T-helper 2 cell treated with Interferon-gamma antibody and Interleukin-4, amounts not matched to agents 5 μg/mL and 100 μg/mL, for 36 hours (primary cell): ENCODE data around the gene ARID3B.
"Not testable (repeated sequence)": the region's sequence is repeated elsewhere in the genome, so short reads cannot be mapped to it uniquely, and the experiment has no call there.

Source experiments
- DNase-seq: peaks from one replicate; pipeline ENCODE4 v3.0.0; 2021; ENCODE audit warnings: low spot score
- H3K27ac Mint-ChIP-seq: one replicate; pipeline ENCODE4 v1.8.0; 2021; ENCODE audit warnings: mild to moderate bottlenecking, mixed read lengths
- H3K27me3 Mint-ChIP-seq: one replicate; pipeline ENCODE4 v1.8.0; 2021; ENCODE audit warnings: low read depth, mixed read lengths
- H3K36me3 Mint-ChIP-seq: one replicate; pipeline ENCODE4 v1.8.0; 2021; ENCODE audit warnings: low read depth, mixed read lengths
- H3K4me1 Mint-ChIP-seq: one replicate; pipeline ENCODE4 v1.8.0; 2021; ENCODE audit warnings: low read depth, mixed read lengths
- H3K4me3 Mint-ChIP-seq: one replicate; pipeline ENCODE4 v1.8.0; 2022; ENCODE audit warnings: mild to moderate bottlenecking, moderate library complexity, mixed read lengths
- H3K9me3 Mint-ChIP-seq: one replicate; pipeline ENCODE4 v1.8.0; 2021; ENCODE audit warnings: mixed read lengths

The ARID3B gene

DNA sequence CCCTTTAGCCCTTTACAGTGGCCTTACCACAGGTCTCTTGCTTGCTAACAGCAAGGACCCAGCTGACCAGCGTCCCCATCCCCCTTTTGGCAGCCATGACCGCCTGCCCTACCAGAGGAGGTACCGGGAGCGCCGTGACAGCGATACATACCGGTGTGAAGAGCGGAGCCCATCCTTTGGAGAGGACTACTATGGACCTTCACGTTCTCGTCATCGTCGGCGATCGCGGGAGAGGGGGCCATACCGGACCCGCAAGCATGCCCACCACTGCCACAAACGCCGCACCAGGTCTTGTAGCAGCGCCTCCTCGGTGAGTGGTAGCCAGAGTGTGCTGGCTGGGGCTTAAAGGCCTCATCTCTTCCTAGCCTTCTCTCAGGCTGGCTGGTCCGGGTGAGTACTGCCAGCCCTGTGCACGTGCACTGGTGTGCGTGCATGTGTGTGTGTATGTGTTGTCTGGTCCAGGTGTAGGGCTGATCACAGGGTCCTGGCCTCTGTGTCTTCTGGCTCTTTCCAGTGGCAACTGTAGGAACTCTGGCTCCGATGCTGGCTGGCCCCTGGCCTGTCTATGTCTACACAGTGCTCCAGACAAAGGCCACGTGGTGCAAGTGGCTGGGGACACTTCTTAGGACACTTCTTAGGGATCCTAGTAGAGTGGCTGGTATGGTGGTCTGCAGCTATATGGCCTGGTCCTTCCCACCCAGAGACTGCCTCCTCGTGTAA, 79.1 kb downstream of the ARID3B start:
- peak overlapping the region; percentile 7 for H3K4me3 Mint-ChIP-seq
- no peaks in the 10 kb centered on the region for H3K9me3 Mint-ChIP-seq
- H3K36me3 Mint-ChIP-seq, result peaks cover 56% of the 10 kb centered on the region
- H3K4me1 Mint-ChIP-seq, result peaks cover 27% of the 10 kb centered on the region
- no peak for DNase-seq
- no peaks in the 10 kb centered on the region for H3K27me3 Mint-ChIP-seq
- H3K27ac Mint-ChIP-seq, result peak overlapping the region; percentile 39

DNA sequence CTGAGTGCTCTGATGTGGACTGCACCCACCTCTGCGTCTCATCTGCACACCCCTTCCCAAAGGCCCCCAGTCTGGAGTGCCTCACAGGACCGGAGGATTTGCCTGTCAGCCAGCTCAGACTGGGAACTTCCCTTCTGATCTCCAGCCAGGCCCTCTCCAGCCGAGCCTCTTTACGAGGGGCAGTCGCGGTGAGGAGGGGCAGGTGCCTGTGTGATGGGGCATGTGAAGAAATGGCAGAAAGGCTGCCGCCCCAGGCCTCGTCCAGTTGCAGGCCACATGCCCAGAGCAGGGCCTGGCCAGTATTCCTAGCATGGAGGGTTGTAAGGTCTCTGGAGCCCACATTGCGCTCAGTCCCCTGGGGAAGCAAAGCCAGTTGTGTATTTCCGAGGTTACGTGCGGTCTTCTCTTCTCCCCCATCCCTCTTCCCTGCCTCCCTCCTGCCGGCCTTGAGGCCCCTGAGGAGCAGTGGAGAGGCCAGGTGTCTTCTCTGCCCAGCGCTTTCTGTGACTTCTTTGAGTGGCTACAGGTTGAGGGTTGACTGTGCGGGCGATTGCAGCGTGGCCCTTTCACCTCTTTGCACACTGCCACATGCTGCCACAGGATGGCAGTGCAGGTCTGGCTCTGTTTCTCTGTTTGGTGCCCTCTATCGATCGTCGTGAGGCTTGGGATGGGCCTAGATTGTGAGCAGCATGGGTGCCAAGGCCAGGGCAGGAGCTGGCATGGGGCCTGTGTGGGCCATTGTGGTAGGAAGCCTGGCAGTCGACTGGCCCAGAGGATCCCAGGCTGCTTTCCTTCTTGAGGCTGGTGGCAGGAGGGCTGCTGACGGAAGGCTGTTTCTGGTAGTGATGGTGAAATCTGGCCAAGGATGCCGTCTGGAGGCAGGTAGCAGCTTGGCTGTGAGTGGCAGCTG, 79.9 kb downstream of the ARID3B start:
- peak overlapping the region; percentile 44 for H3K4me3 Mint-ChIP-seq
- peaks cover 62% of the 10 kb centered on the region for H3K36me3 Mint-ChIP-seq
- peak overlapping the region; percentile 67 for H3K27ac Mint-ChIP-seq
- no peaks in the 10 kb centered on the region for H3K27me3 Mint-ChIP-seq
- H3K9me3 Mint-ChIP-seq, result no peaks in the 10 kb centered on the region
- peak; percentile 68 for DNase-seq
- H3K4me1 Mint-ChIP-seq, result peaks cover 27% of the 10 kb centered on the region

DNA sequence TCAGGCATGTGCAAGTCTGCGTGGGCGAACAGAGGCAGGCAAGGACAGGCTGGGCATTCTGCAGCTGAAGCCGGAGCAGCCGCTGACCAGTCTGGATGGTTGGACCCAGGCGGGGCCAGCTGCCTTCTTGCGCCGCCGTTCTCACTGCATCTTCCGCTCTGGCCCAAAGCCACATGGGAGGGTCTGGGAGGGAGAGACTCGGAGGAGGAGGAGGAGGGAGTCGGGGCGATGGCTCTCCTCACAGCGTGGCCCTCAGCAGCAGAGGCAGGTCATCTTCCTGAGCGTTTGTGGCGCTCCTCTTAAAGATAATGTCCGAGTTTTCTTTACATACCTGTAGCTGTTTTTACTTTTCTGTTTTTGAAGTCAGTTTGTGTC, 80.5 kb downstream of the ARID3B start:
- Mint-ChIP-seq H3K9me3 (no peaks in the 10 kb centered on the region), H3K4me3 (no peak overlapping the region), H3K36me3 (peaks cover 63% of the 10 kb centered on the region), H3K4me1 (peaks cover 25% of the 10 kb centered on the region), H3K27me3 (no peaks in the 10 kb centered on the region), H3K27ac (no peak overlapping the region)
- DNase-seq, result no peak

GRCh38 chr15:74621936-74622335, 80.9 kb downstream of the ARID3B start:
- Mint-ChIP-seq H3K27me3 (no peaks in the 10 kb centered on the region), H3K4me3 (no peak overlapping the region), H3K4me1 (peaks cover 21% of the 10 kb centered on the region), H3K9me3 (no peaks in the 10 kb centered on the region), H3K36me3 (peaks cover 61% of the 10 kb centered on the region), H3K27ac (no peak overlapping the region)
- no peak for DNase-seq

DNA sequence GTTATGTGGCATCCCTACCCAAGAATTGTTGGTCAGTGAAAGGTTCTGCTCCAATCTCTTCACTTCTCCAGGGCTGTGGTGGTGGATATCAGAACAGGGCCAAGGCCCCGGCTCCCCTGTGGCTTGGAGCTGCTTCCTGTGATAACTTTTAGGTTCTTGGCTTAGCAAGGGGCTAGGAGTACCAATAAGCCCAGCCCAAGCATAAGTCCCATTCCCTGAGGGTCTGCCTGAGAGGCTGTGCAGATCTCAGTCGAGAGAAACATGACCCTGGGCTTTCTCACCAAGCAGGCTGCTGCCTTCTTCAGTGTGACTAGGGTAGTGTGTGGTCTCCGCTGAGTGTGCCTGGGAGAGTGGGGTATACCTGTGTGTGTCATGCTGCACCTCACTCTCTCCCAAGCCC, 81.7 kb downstream of the ARID3B start:
- Mint-ChIP-seq H3K27ac (no peak overlapping the region), H3K4me3 (no peak overlapping the region), H3K27me3 (no peaks in the 10 kb centered on the region), H3K9me3 (no peaks in the 10 kb centered on the region), H3K4me1 (peaks cover 13% of the 10 kb centered on the region), H3K36me3 (peaks cover 63% of the 10 kb centered on the region)
- DNase-seq, result no peak

DNA sequence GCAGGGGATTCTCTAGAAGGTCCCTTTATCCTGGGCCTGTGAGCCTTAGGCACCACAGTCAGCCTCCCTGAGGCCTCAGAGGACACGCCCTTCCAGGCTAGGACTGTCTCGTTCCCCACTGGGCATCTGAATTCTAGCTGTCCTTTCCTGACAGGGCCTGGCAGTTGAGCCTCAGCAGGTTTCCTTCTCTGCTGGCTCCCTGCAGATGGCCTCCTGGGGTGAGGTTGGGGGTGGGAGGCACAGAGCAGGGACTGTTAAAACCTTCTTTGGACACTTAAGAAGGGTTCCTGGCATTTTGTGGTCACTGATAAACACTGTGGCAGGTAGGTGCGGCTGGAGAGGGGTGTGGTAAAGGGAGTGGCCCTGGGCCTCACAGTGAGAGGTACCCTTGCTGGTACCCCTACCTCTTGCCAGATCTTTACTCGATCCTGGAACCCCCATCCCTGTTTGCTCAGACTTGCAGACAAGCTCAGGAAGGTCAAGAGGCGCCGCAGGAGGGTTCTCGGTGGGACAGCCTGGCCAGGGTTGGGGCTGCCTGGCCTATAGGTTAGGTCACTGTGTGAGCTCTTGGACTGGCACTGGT, 83.1 kb downstream of the ARID3B start:
- no peak overlapping the region for H3K27ac Mint-ChIP-seq
- H3K9me3 Mint-ChIP-seq, result no peaks in the 10 kb centered on the region
- DNase-seq, result no peak
- H3K36me3 Mint-ChIP-seq, result peaks cover 73% of the 10 kb centered on the region
- H3K4me3 Mint-ChIP-seq, result no peak overlapping the region
- H3K4me1 Mint-ChIP-seq, result peaks cover 6% of the 10 kb centered on the region
- H3K27me3 Mint-ChIP-seq, result no peaks in the 10 kb centered on the region

- H3K27ac Mint-ChIP-seq, result peak overlapping the region; percentile 36
- H3K4me3 Mint-ChIP-seq, result no peak overlapping the region
- H3K4me1 Mint-ChIP-seq, result peaks cover 6% of the 10 kb centered on the region
- no peaks in the 10 kb centered on the region for H3K27me3 Mint-ChIP-seq
- peaks cover 70% of the 10 kb centered on the region for H3K36me3 Mint-ChIP-seq
- H3K9me3 Mint-ChIP-seq, result no peaks in the 10 kb centered on the region
- DNase-seq, result no peak
These were observed 84.7 kb downstream of the ARID3B start for GRCh38 chr15:74625693-74626092.

GRCh38 chr15:74626336-74626735, 85.3 kb downstream of the ARID3B start:
- Mint-ChIP-seq H3K36me3 (peaks cover 63% of the 10 kb centered on the region), H3K27ac (no peak overlapping the region), H3K4me3 (no peak overlapping the region), H3K4me1 (peaks cover under 1% of the 10 kb centered on the region), H3K27me3 (no peaks in the 10 kb centered on the region), H3K9me3 (no peaks in the 10 kb centered on the region)
- DNase-seq, result no peak

GRCh38 chr15:74626752-74627692, 86.0 kb downstream of the ARID3B start:
- H3K27me3 Mint-ChIP-seq, result no peaks in the 10 kb centered on the region
- no peak for DNase-seq
- no peaks in the 10 kb centered on the region for H3K4me1 Mint-ChIP-seq
- no peak overlapping the region for H3K27ac Mint-ChIP-seq
- peaks cover 61% of the 10 kb centered on the region for H3K36me3 Mint-ChIP-seq
- no peak overlapping the region for H3K4me3 Mint-ChIP-seq
- H3K9me3 Mint-ChIP-seq, result no peaks in the 10 kb centered on the region

GRCh38 chr15:74627766-74628165, 86.7 kb downstream of the ARID3B start:
- H3K36me3 Mint-ChIP-seq, result peaks cover 57% of the 10 kb centered on the region
- H3K27ac Mint-ChIP-seq, result peak overlapping the region; percentile 60
- H3K4me3 Mint-ChIP-seq, result no peak overlapping the region
- H3K27me3 Mint-ChIP-seq, result no peaks in the 10 kb centered on the region
- H3K4me1 Mint-ChIP-seq, result no peaks in the 10 kb centered on the region
- no peak for DNase-seq
- no peaks in the 10 kb centered on the region for H3K9me3 Mint-ChIP-seq

DNA sequence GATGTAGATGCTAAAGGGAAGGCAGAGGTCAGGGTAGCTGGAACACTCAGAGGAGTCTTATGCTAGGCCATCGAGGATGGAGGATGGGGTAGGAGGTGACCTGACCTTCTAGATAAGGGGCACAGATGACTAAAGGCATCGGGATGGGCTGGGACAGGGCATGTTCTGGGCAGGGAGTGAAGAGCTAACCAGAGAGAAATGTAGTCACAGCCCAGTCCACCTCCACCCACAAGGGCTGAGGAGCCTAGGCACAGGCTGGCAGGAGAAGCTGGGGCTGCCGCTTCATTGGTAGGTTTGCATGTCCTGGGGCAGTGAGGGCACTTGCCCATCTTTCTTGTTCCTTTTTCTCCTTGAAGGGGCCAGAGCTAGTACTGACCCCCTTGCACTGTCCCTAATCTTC, 87.2 kb downstream of the ARID3B start:
- no peaks in the 10 kb centered on the region for H3K9me3 Mint-ChIP-seq
- H3K36me3 Mint-ChIP-seq, result peaks cover 53% of the 10 kb centered on the region
- H3K4me1 Mint-ChIP-seq, result no peaks in the 10 kb centered on the region
- H3K4me3 Mint-ChIP-seq, result no peak overlapping the region
- peak overlapping the region; percentile 60 for H3K27ac Mint-ChIP-seq
- H3K27me3 Mint-ChIP-seq, result no peaks in the 10 kb centered on the region
- DNase-seq, result no peak

DNA sequence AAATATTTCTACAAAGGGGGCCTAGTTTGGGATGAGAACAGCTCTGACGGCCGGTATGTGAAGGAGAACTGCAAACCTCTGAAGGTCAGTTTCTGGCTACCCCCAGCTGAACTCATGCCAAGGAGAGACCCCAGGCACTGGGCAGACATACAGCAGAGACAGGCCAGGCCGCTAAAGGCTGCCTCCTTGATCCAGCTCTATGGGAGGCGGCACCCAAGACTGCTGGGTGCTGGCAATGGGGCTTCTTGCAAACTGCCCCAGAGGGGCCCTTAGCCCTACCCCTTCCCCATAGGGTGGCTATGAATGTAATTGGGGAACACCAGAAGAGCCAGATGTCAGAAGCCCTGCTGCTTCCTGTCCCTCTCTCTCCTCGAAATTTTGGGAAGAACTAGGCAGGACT, 87.9 kb downstream of the ARID3B start:
- Mint-ChIP-seq H3K9me3 (no peaks in the 10 kb centered on the region), H3K4me1 (no peaks in the 10 kb centered on the region), H3K27ac (no peak overlapping the region), H3K36me3 (peaks cover 51% of the 10 kb centered on the region), H3K4me3 (no peak overlapping the region), H3K27me3 (no peaks in the 10 kb centered on the region)
- DNase-seq, result no peak

GRCh38 chr15:74629696-74630095, 88.7 kb downstream of the ARID3B start:
- not testable (repeated sequence) for H3K4me1 Mint-ChIP-seq, H3K27ac Mint-ChIP-seq, DNase-seq, H3K4me3 Mint-ChIP-seq, H3K9me3 Mint-ChIP-seq, H3K27me3 Mint-ChIP-seq
- H3K36me3 Mint-ChIP-seq, result peaks cover 51% of the 10 kb centered on the region
